H9 (cell line): ENCODE measurements around the gene SOX11. TPM values are rescaled to one million over a fixed set of nuclear protein-coding genes. Genes with fewer than 3 reads are reported as not detected.

Source experiments
- DNase-seq: peaks from one replicate; pipeline ENCODE4 v3.0.0-alpha.2; 2017
- H2AFZ ChIP-seq: one replicate; pipeline ENCODE4 v1.6.1; 2013; ENCODE audit warnings: mild to moderate bottlenecking, low read length, control low read depth, moderate library complexity
- H2AK5ac ChIP-seq: 2 replicates; pipeline ENCODE4 v1.6.1; 2013; ENCODE audit warnings: low read length, control low read depth, mixed read lengths; ENCODE audit not compliant: insufficient read length
- H2BK120ac ChIP-seq: one replicate; pipeline ENCODE4 v1.6.1; 2013; ENCODE audit warnings: low read depth, mild to moderate bottlenecking, low read length, control low read depth, inconsistent platforms; ENCODE audit not compliant: poor library complexity, severe bottlenecking
- H2BK12ac ChIP-seq: 2 replicates; pipeline ENCODE4 v1.6.1; 2013; ENCODE audit warnings: low read length, control low read depth, mixed read lengths, low read depth; ENCODE audit not compliant: insufficient read length
- H2BK15ac ChIP-seq: 2 replicates; pipeline ENCODE4 v1.6.1; 2013; ENCODE audit warnings: low read depth, low read length, control low read depth
- H2BK20ac ChIP-seq: one replicate; pipeline ENCODE4 v1.6.1; 2013; ENCODE audit warnings: low read depth, mild to moderate bottlenecking, low read length, control low read depth, inconsistent platforms; ENCODE audit not compliant: poor library complexity, severe bottlenecking
- H2BK5ac ChIP-seq: 2 replicates; pipeline ENCODE4 v1.6.1; 2013; ENCODE audit warnings: low read length, control low read depth, mixed read lengths; ENCODE audit not compliant: insufficient read length
- H3K14ac ChIP-seq: 2 replicates; pipeline ENCODE4 v1.6.1; 2013; ENCODE audit warnings: low read length, control low read depth; ENCODE audit not compliant: insufficient read depth
- H3K18ac ChIP-seq: 2 replicates; pipeline ENCODE4 v1.6.1; 2013; ENCODE audit warnings: low read depth, mild to moderate bottlenecking, mixed read lengths, low read length, control low read depth; ENCODE audit not compliant: insufficient read length
- H3K23ac ChIP-seq: 2 replicates; pipeline ENCODE4 v1.6.1; 2013; ENCODE audit warnings: low read length, control low read depth, mixed read lengths, low read depth; ENCODE audit not compliant: insufficient read length
- H3K23me2 ChIP-seq: 2 replicates; pipeline ENCODE4 v1.6.1; 2013; ENCODE audit warnings: low read depth, mild to moderate bottlenecking, mixed read lengths, low read length, control low read depth; ENCODE audit not compliant: insufficient read length, poor library complexity, severe bottlenecking
- H3K27ac ChIP-seq: 2 replicates; pipeline ENCODE4 v1.5.1; 2013; ENCODE audit warnings: low read length, control low read depth, mixed read lengths, low read depth; ENCODE audit not compliant: insufficient read length
- H3K27me3 ChIP-seq: 2 replicates; pipeline ENCODE4 v1.6.1; 2013; ENCODE audit warnings: low read length, control low read depth, inconsistent platforms; ENCODE audit not compliant: insufficient read depth
- H3K4ac ChIP-seq: 2 replicates; pipeline ENCODE4 v1.6.1; 2013; ENCODE audit warnings: low read depth, mild to moderate bottlenecking, control low read depth, inconsistent platforms, low read length, moderate library complexity
- H3K4me1 ChIP-seq: 2 replicates; pipeline ENCODE4 v1.6.1; 2013; ENCODE audit warnings: low read length, control low read depth, inconsistent platforms; ENCODE audit not compliant: insufficient read depth
- H3K4me2 ChIP-seq: 2 replicates; pipeline ENCODE4 v1.6.1; 2013; ENCODE audit warnings: low read length, control low read depth, mixed read lengths; ENCODE audit not compliant: insufficient read length, insufficient read depth
- H3K56ac ChIP-seq: 2 replicates; pipeline ENCODE4 v1.6.1; 2013; ENCODE audit warnings: low read depth, mild to moderate bottlenecking, mixed read lengths, low read length, control low read depth; ENCODE audit not compliant: insufficient read length
- H3K79me1 ChIP-seq: 2 replicates; pipeline ENCODE4 v1.6.1; 2013; ENCODE audit warnings: low read depth, mild to moderate bottlenecking, moderate library complexity, low read length, control low read depth, inconsistent platforms; ENCODE audit not compliant: insufficient read depth, poor library complexity, severe bottlenecking
- H3K79me2 ChIP-seq: 2 replicates; pipeline ENCODE4 v1.6.1; 2013; ENCODE audit warnings: low read length, control low read depth, inconsistent platforms; ENCODE audit not compliant: insufficient read depth
- H3K9ac ChIP-seq: 2 replicates; pipeline ENCODE4 v1.6.1; 2013; ENCODE audit warnings: low read length, control low read depth, mixed read lengths; ENCODE audit not compliant: insufficient read length; ENCODE audit errors: extremely low read depth
- H3K9me3 ChIP-seq: one replicate; pipeline ENCODE4 v1.6.1; 2013; ENCODE audit warnings: low read depth, low read length, inconsistent platforms; ENCODE audit not compliant: control insufficient read depth
- H3T11ph ChIP-seq: one replicate; pipeline ENCODE4 v1.6.1; 2013; ENCODE audit warnings: mild to moderate bottlenecking, low read length, control low read depth, inconsistent platforms
- H4K20me1 ChIP-seq: one replicate; pipeline ENCODE4 v1.6.1; 2013; ENCODE audit not compliant: control insufficient read depth, insufficient read length, insufficient read depth
- H4K5ac ChIP-seq: 2 replicates; pipeline ENCODE4 v1.6.1; 2013; ENCODE audit warnings: low read depth, mild to moderate bottlenecking, mixed read lengths, low read length, control low read depth; ENCODE audit not compliant: insufficient read length
- H4K8ac ChIP-seq: replicated peaks from 2 replicates; pipeline ENCODE4 v1.6.1; 2013; ENCODE audit warnings: low read length, control low read depth, mixed read lengths, low read depth; ENCODE audit not compliant: insufficient read length
- H4K91ac ChIP-seq: 2 replicates; pipeline ENCODE4 v1.6.1; 2013; ENCODE audit warnings: low read depth, mild to moderate bottlenecking, moderate library complexity, mixed read lengths, low read length, control low read depth; ENCODE audit not compliant: insufficient read length
- H3K27ac Mint-ChIP-seq, 3 experiments: 2 replicates in 2 of 3; 3 replicates in 1 of 3; pipeline ENCODE4 v1.8.0; 2020 to 2021; ENCODE audit warnings: mixed read lengths in 3 of 3, mild to moderate bottlenecking in 1 of 3, moderate library complexity in 1 of 3
- H3K27me3 Mint-ChIP-seq: 2 replicates; pipeline ENCODE4 v1.8.0; 2021; ENCODE audit warnings: low read depth, mild to moderate bottlenecking, moderate library complexity, mixed read lengths
- H3K36me3 Mint-ChIP-seq, 3 experiments: 2 replicates in 2 of 3; 3 replicates in 1 of 3; pipeline ENCODE4 v1.8.0; 2020 to 2021; ENCODE audit warnings: low read depth in 3 of 3, mixed read lengths in 3 of 3; ENCODE audit not compliant: insufficient read depth in 1 of 3
- H3K4me1 Mint-ChIP-seq, 2 experiments: 2 replicates each; pipeline ENCODE4 v1.8.0; 2020; ENCODE audit warnings: mixed read lengths in 2 of 2
- H3K4me3 Mint-ChIP-seq, 2 experiments: 2 replicates in 1 of 2; 3 replicates in 1 of 2; pipeline ENCODE4 v1.8.0; 2020 to 2021; ENCODE audit warnings: mild to moderate bottlenecking in 2 of 2, mixed read lengths in 2 of 2, moderate library complexity in 1 of 2
- H3K9me3 Mint-ChIP-seq, 2 experiments: 2 replicates in 1 of 2; 3 replicates in 1 of 2; pipeline ENCODE4 v1.8.0; 2020; ENCODE audit warnings: mild to moderate bottlenecking in 2 of 2, mixed read lengths in 2 of 2, moderate library complexity in 1 of 2
- WGBS: extraction: QIAGEN DNeasy Blood & Tissue Kit; methylation state at CpG from one replicate; pipeline ENCODE4 v1.1.7; 2013; ENCODE audit warnings: missing lambda C conversion rate, low lambda C conversion rate, mixed read lengths; ENCODE audit not compliant: insufficient read length; ENCODE audit errors: extremely low coverage; 5-methylcytosine and 5-hydroxymethylcytosine counted together
- total RNA-seq: library from RNA; stranded (reverse); gene quantifications from 2 replicates; pipeline ENCODE4 v1.2.1, GENCODE V29; 2021
- TF ChIP-seq, protein P1 (sequence below): fragments of 200-600 bp; sonication (generic); conservative IDR thresholded peaks from 3 replicates; pipeline ENCODE4 v1.8.0; 2021; ENCODE audit warnings: antibody characterized with exemption, mild to moderate bottlenecking

The SOX11 gene
- total RNA-seq, 1 experiment from 2014 or later = 43.8 TPM

GRCh38 chr2:5665066-5665465 lies 27.1 kb upstream of the SOX11 start:
- no peaks in the 10 kb centered on the region for H3K79me2 ChIP-seq
- Mint-ChIP-seq H3K9me3 (peaks cover 7 to 9% of the 10 kb centered on the region in 2 experiments; a peak in 4 of 5 replicates), H3K4me3 (no peak overlapping the region), H3K27ac (no peak overlapping the region; a peak in 1 of 7 replicates), H3K4me1 (peaks cover 11 to 18% of the 10 kb centered on the region in 2 experiments), H3K36me3 (peaks cover 0 to 13% (median 2%) of the 10 kb centered on the region in 3 experiments; a peak in 4 of 7 replicates), H3K27me3 (peaks cover 4% of the 10 kb centered on the region; the same call in 1 of the 2 replicates)
- H3K4ac ChIP-seq = no peak overlapping the region
- no peak overlapping the region for H2BK15ac ChIP-seq
- no peak overlapping the region for H4K91ac ChIP-seq
- no peak overlapping the region for H2AFZ ChIP-seq
- no peak overlapping the region for H2BK120ac ChIP-seq
- no peak overlapping the region for H3K56ac ChIP-seq
- H3K27me3 ChIP-seq = no peaks in the 10 kb centered on the region
- no peak overlapping the region for H2BK5ac ChIP-seq
- no peak overlapping the region for H3K4me2 ChIP-seq
- H3K23ac ChIP-seq = no peak overlapping the region
- H3K18ac ChIP-seq = no peak overlapping the region
- no peak overlapping the region for H2BK12ac ChIP-seq
- no peak for DNase-seq
- H3K9ac ChIP-seq = no peak overlapping the region
- TF ChIP-seq, protein P1, sequence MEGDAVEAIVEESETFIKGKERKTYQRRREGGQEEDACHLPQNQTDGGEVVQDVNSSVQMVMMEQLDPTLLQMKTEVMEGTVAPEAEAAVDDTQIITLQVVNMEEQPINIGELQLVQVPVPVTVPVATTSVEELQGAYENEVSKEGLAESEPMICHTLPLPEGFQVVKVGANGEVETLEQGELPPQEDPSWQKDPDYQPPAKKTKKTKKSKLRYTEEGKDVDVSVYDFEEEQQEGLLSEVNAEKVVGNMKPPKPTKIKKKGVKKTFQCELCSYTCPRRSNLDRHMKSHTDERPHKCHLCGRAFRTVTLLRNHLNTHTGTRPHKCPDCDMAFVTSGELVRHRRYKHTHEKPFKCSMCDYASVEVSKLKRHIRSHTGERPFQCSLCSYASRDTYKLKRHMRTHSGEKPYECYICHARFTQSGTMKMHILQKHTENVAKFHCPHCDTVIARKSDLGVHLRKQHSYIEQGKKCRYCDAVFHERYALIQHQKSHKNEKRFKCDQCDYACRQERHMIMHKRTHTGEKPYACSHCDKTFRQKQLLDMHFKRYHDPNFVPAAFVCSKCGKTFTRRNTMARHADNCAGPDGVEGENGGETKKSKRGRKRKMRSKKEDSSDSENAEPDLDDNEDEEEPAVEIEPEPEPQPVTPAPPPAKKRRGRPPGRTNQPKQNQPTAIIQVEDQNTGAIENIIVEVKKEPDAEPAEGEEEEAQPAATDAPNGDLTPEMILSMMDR = no peak
- H3T11ph ChIP-seq = no peak overlapping the region
- H4K8ac ChIP-seq = no peak overlapping the region
- no peak overlapping the region for H3K14ac ChIP-seq
- no CpG with 5 or more reads among the region's 1 CpG for WGBS
- no peaks in the 10 kb centered on the region for H3K9me3 ChIP-seq
- H4K20me1 ChIP-seq = no peaks in the 10 kb centered on the region
- no peak overlapping the region for H2AK5ac ChIP-seq
- no peaks in the 10 kb centered on the region for H3K79me1 ChIP-seq
- no peak overlapping the region for H3K27ac ChIP-seq
- no peaks in the 10 kb centered on the region; the same call in 1 of the 2 replicates for H3K4me1 ChIP-seq
- H4K5ac ChIP-seq = no peak overlapping the region
- H3K23me2 ChIP-seq = no peaks in the 10 kb centered on the region
- no peak overlapping the region for H2BK20ac ChIP-seq
